Left renal pelvis (tissue), 4 donors: ENCODE results near the gene MYLK3. TPM values are rescaled to one million over a fixed set of nuclear protein-coding genes. Genes with fewer than 3 reads are reported as not detected.
A peak's percentile ranks its signal among the peaks of the same experiment; 100 is the strongest.
"Not testable (repeated sequence)": the region's sequence is repeated elsewhere in the genome, so short reads cannot be mapped to it uniquely, and the experiment has no call there.

Source experiments
- DNase-seq, 4 donors: peaks; one replicate each; pipeline ENCODE4 v3.0.0-alpha.2; 2013; ENCODE audit warnings: low read depth in 4 of 4, low spot score in 3 of 4
- polyA plus RNA-seq, 4 donors: library from polyadenylated mRNA; unstranded; fragments of 120-200 nt; gene quantifications; one replicate each; pipeline ENCODE4 v1.2.1, GENCODE V29; 2013; ENCODE audit not compliant: insufficient read length in 4 of 4

The MYLK3 gene
- polyA plus RNA-seq, 4 donors: 0.14 to 1.3 (median 1.0) TPM

- DNase-seq: no peak
Measured at GRCh38 chr16:46693598-46693997, 54.5 kb downstream of the MYLK3 start.

- DNase-seq: no peak
Measured at GRCh38 chr16:46691726-46692125, 56.4 kb downstream of the MYLK3 start.

- DNase-seq: no peak
Measured at GRCh38 chr16:46690281-46691178, 57.6 kb downstream of the MYLK3 start.

GRCh38 chr16:46689365-46690280, 58.5 kb downstream of the MYLK3 start, which contains the start of gene ORC6:
ORC6 (plus strand) TSS chr16:46689659; CDS start chr16:46689706, 47 bp downstream.
- peak; percentile 36 to 94 (median 92) for DNase-seq

GRCh38 chr16:46688654-46689364, 59.3 kb downstream of the MYLK3 start, which contains the start of gene VPS35:
VPS35 (minus strand) TSS chr16:46689178; CDS start chr16:46689133, 45 bp downstream.
- DNase-seq: peak; percentile 96 to 98 (median 97)

GRCh38 chr16:46688101-46688653, 60.0 kb downstream of the MYLK3 start:
- DNase-seq: no peak

GRCh38 chr16:46687486-46687885, 60.7 kb downstream of the MYLK3 start:
- no peak for DNase-seq

GRCh38 chr16:46686815-46687473, 61.2 kb downstream of the MYLK3 start:
- DNase-seq: no peak

GRCh38 chr16:46681867-46682266, 66.3 kb downstream of the MYLK3 start:
- DNase-seq: not testable (repeated sequence)

- DNase-seq: not testable (repeated sequence)
Measured at GRCh38 chr16:46677943-46678342, 70.2 kb downstream of the MYLK3 start.

- DNase-seq: no peak
Measured at GRCh38 chr16:46673320-46674013, 74.7 kb downstream of the MYLK3 start.

GRCh38 chr16:46662123-46662522, 86.0 kb downstream of the MYLK3 start:
- no peak for DNase-seq

- DNase-seq: no peak
Measured at GRCh38 chr16:46658925-46659324, 89.2 kb downstream of the MYLK3 start.

Other genes with a start within 250 kb of the MYLK3 start
- gene SHCBP1, start 127.0 kb downstream of the MYLK3 start, polyA plus RNA-seq: 10 to 100 TPM in 1 of 4 donors, 1 to 10 TPM in 3; 8.3 to 11.5 (median 9.2) TPM
- 100 to 1,000 TPM; 102 to 163 (median 146) TPM for gene VPS35, start 59.2 kb downstream of the MYLK3 start, polyA plus RNA-seq
- gene ORC6, start 58.7 kb downstream of the MYLK3 start, polyA plus RNA-seq: 10 to 100 TPM; 15.0 to 33.7 (median 20.1) TPM
- 10 to 100 TPM; 20.3 to 36.7 (median 29.6) TPM for gene C16orf87, start 82.8 kb upstream of the MYLK3 start, polyA plus RNA-seq
- gene GPT2, start 136.0 kb upstream of the MYLK3 start, polyA plus RNA-seq: 10 to 100 TPM; 11.9 to 36.3 (median 23.6) TPM
- 10 to 100 TPM; 69.1 to 99.0 (median 84.0) TPM for gene DNAJA2, start 225.3 kb upstream of the MYLK3 start, polyA plus RNA-seq